HUES6 (cell line): ENCODE results near the gene RPS5.
A peak's percentile ranks its signal among the peaks of the same experiment; 100 is the strongest.

Source experiments
- H3K27ac ChIP-seq: 2 replicates; pipeline ENCODE4 v1.7.0; 2013; ENCODE audit warnings: low read depth, mild to moderate bottlenecking, low read length, inconsistent platforms
- H3K27me3 ChIP-seq: 2 replicates; pipeline ENCODE4 v1.6.1; 2013; ENCODE audit warnings: low read length; ENCODE audit not compliant: control insufficient read depth, insufficient read depth
- H3K36me3 ChIP-seq: 2 replicates; pipeline ENCODE4 v1.6.1; 2013; ENCODE audit warnings: low read length; ENCODE audit not compliant: control insufficient read depth, insufficient read depth
- H3K4me1 ChIP-seq: 2 replicates; pipeline ENCODE4 v1.6.1; 2013; ENCODE audit warnings: low read length; ENCODE audit not compliant: control insufficient read depth, insufficient read depth
- H3K4me3 ChIP-seq: 2 replicates; pipeline ENCODE4 v1.5.1; 2013; ENCODE audit warnings: low read depth, low read length
- H3K9ac ChIP-seq: one replicate; pipeline ENCODE4 v1.6.1; 2013; ENCODE audit warnings: mild to moderate bottlenecking, low read length
- H3K9me3 ChIP-seq: 2 replicates; pipeline ENCODE4 v1.6.1; 2013; ENCODE audit warnings: low read depth, low read length; ENCODE audit not compliant: control insufficient read depth, insufficient read depth

Gene RPS5

DNA sequence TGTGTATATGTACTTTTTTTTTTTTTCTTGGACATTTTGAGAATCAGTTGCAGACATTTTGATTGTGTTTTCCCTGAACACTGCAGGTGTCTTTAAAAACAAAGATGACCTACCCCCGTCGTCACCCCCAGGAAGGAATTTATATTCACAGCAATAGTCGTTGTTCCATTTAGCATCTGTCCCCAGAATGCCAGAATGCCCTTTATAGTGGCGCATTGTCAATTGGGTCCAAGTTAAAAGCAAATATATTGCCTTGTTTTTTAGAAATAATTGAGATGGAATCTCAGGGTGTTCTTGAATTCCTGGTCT lies 6.6 kb downstream of the RPS5 start:
- H3K27ac ChIP-seq, result no peak overlapping the region
- H3K9ac ChIP-seq, result no peak overlapping the region
- H3K36me3 ChIP-seq, result peaks cover 56% of the 10 kb centered on the region
- H3K27me3 ChIP-seq, result peaks cover 16% of the 10 kb centered on the region
- H3K4me1 ChIP-seq, result peaks cover 12% of the 10 kb centered on the region; the same call in 1 of the 2 replicates
- H3K4me3 ChIP-seq, result no peak overlapping the region
- H3K9me3 ChIP-seq, result no peaks in the 10 kb centered on the region

DNA sequence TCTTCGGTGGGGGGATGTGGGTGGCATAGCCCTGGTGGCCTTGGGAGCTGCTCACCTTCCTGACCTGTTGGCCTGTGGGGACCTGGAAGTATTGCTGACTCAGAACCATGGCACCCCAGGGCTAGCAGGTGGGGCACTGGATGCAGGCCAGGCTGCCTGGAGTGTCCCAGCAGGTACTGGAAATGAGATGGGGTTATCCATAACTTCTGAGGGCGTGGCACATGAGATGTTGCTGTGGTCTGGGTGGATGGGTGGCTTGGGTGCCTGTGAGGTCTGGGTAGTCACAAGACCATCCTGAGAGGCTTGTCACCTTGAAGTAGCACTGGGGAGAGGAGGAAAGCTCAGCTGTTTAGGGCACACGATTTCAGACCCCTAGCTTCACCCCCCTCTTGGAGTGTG lies 7.8 kb downstream of the RPS5 start:
- Histone ChIP-seq H3K4me3 (no peak overlapping the region), H3K27me3 (peaks cover 16% of the 10 kb centered on the region), H3K36me3 (peaks cover 48% of the 10 kb centered on the region), H3K27ac (no peak overlapping the region), H3K9me3 (no peaks in the 10 kb centered on the region), H3K4me1 (peaks cover 9% of the 10 kb centered on the region; the same call in 1 of the 2 replicates), H3K9ac (no peak overlapping the region)

DNA sequence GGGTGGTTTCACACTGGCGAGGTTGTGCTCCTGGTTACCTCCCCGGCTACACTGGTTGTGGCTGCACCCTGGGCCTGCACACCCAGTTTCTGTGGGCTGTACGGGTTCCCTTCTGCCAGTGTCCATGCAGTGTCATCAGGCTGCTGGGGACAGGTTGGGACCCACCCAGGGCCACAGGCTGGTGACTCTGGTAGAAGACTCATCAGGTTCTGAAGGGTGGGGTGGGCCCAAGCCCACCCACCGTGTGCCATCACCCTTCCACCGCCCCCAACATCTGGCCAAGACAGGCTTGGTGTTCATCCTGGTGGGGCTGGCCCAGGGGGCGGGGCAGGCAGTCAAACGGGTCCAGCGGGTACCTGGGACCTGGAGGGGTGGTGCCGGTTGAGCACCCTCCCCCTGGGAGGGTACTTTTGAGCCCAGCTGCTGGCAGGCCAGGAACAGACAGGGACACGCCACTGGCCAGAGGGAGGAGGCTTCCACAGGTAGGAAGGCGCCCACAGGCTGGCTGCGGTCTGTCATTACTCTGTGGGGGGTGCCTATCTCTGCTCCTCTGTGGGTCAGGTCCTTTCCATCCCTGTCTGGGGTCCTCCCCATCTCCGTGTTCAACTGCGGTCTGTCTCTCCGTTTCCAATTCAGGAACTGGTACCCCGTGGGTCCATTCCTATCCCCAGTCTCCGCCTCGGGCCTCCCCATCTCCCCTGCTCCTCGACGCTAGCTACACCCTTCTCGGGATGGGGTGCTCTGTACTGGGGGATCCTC lies 8.3 kb downstream of the RPS5 start, which contains the start of gene RNF225:
Gene RNF225, plus strand, starts transcription at position 437 of the 759 bp plus-strand sequence. CDS start 434 bp downstream, outside the sequence.
- Histone ChIP-seq H3K4me3 (peak within 1 kb of the TSS; percentile 64), H3K9ac (peak within 1 kb of the TSS; percentile 56), H3K36me3 (peaks cover 43% of the 10 kb centered on the region), H3K27ac (no peak within 1 kb of the TSS), H3K9me3 (no peaks in the 10 kb centered on the region), H3K4me1 (peaks cover 11% of the 10 kb centered on the region), H3K27me3 (peaks cover 19% of the 10 kb centered on the region)

DNA sequence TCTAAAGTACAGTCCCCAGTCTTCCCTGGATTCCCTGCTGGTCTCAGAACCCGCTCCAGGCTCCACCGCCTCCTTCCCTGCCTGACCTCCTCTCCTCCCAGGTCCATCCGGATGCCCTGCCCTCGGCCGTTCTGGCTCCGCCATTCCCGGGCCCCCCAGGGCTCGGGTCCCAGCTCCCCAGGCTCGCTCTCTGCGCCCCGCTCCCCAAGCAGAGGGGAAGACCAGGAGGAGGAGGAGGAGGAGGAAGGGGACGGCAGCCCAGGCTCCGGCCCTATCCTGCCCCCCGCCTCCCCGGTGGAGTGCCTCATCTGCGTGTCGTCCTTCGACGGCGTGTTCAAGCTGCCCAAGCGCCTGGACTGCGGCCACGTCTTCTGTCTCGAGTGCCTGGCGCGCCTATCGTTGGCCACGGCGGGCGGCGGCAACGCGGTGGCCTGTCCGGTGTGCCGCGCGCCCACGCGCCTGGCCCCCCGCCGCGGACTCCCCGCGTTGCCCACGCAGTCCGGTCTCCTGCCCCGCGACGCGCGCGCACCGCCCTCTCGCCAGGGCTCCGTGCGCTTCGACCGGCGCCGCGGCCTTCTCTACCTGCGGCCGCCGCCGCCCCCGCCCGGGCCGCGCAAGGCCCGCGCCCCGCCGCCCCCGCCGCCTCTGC lies 9.0 kb downstream of the RPS5 start:
- Histone ChIP-seq H3K27me3 (peaks cover 20% of the 10 kb centered on the region), H3K9ac (peak overlapping the region; percentile 56), H3K4me3 (peak overlapping the region; percentile 64), H3K9me3 (no peaks in the 10 kb centered on the region), H3K36me3 (peaks cover 36% of the 10 kb centered on the region), H3K4me1 (peaks cover 17% of the 10 kb centered on the region), H3K27ac (no peak overlapping the region)

DNA sequence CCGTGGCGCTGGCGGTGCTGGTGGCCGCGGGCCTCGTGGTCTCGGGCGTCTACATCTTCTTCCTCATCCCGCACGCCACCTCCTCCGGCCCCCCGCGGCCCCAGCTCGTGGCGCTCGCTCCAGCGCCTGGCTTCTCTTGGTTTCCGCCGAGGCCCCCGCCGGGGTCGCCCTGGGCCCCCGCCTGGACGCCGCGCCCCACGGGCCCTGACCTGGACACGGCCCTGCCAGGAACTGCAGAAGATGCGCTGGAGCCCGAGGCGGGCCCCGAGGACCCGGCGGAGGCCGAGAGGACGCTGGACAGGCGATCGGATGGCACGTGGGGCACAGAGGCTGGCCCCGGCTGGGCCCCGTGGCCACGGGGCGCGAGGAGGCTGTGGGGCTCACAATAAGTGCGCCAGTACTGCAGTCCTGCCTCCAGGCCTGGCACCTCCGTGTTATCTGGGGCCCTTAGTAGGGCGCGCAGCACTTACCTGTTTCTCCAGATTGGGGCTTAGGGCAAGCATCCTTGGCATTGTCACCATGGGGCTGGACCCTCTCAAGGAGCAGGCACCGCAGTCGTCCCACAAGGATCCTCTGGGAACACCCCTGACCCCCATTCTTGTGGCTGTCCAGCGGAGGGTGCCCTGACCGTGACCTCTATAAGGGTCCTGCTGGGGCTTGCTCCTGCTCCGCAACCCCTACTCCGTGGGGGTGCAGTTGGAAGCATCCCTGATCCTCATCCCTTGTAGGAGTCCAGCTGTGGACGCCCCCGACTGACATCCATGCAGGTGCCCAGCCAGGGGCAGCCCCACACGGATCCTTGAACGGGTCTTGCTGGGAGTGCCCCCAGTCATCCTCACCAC lies 9.8 kb downstream of the RPS5 start:
- H3K4me1 ChIP-seq, result peaks cover 17% of the 10 kb centered on the region
- no peak overlapping the region for H3K27ac ChIP-seq
- H3K9ac ChIP-seq, result no peak overlapping the region
- peaks cover 20% of the 10 kb centered on the region for H3K27me3 ChIP-seq
- peak overlapping the region; percentile 64; the same call in 1 of the 2 replicates for H3K4me3 ChIP-seq
- peaks cover 31% of the 10 kb centered on the region for H3K36me3 ChIP-seq
- no peaks in the 10 kb centered on the region for H3K9me3 ChIP-seq

DNA sequence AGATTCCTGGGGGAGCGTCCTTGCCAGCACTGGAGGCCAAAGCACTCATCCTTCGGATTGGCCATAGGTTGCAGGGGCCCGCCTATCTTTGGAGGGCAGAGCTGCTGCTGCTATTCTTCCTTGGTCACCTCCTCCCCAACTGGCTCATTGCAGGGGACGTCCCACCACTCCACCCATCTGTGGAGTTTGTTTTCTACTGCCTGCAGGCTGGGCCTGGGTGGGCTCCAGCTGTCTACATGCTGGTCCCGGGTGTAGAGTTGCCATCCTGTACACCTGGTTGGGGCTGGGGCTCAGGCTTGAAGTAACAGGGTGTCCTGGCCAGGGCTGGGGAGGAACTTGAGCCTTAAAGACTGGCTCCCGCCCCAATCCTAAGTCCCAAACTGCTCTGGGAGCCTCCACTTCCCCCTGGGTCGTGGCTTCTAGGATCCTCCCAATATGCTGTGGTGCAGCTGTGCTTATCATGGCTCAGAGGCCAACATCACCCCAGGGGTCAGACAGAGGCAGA lies 10.5 kb downstream of the RPS5 start:
- peaks cover 25% of the 10 kb centered on the region for H3K36me3 ChIP-seq
- peaks cover 17% of the 10 kb centered on the region for H3K4me1 ChIP-seq
- H3K9ac ChIP-seq, result no peak overlapping the region
- no peak overlapping the region for H3K4me3 ChIP-seq
- H3K9me3 ChIP-seq, result no peaks in the 10 kb centered on the region
- no peak overlapping the region for H3K27ac ChIP-seq
- H3K27me3 ChIP-seq, result peaks cover 20% of the 10 kb centered on the region

DNA sequence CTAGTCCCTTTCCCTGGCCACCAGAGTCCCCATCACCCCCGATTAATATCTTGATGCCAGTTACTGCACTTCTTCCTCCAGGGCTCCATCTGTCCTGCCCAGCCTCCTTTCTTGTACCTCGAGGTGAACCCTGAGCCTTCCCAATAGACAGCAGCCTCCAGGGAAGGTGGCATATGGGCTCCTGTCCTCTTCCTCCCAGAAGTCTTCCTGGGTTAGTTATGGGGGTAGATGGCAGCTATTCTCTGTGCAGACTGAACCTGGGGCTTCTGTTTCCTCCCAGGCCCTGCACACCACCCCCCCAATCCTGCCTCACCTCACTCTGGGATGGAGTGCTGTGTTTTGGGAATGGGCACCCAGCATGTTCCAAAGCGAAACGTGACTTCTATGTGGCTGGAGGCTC lies 11.0 kb downstream of the RPS5 start:
- H3K9ac ChIP-seq, result no peak overlapping the region
- H3K4me1 ChIP-seq, result peaks cover 17% of the 10 kb centered on the region
- no peaks in the 10 kb centered on the region for H3K9me3 ChIP-seq
- no peak overlapping the region for H3K4me3 ChIP-seq
- peaks cover 20% of the 10 kb centered on the region for H3K27me3 ChIP-seq
- H3K27ac ChIP-seq, result no peak overlapping the region
- H3K36me3 ChIP-seq, result peaks cover 20% of the 10 kb centered on the region

DNA sequence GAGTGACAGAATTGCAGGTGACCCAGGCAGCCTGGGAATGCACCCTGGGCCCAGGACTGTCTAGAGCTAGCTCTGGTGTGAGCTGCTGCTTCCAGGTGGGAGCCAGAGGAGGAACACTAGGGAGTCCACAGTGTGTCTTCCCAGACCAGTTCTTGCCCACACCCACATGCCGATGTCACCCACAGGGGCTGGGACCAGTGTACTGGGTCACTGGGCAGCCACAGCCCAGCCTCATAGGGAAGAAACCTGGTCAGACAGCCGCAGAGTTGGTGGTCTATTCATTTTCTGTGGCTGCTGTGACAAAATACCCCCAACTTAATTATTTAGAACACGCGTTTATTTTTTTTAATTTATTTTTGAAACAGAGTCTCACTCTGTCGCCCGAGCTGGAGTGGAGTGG lies 11.5 kb downstream of the RPS5 start:
- H3K4me3 ChIP-seq, result no peak overlapping the region
- H3K9me3 ChIP-seq, result no peaks in the 10 kb centered on the region
- peaks cover 20% of the 10 kb centered on the region for H3K27me3 ChIP-seq
- H3K9ac ChIP-seq, result no peak overlapping the region
- no peak overlapping the region for H3K27ac ChIP-seq
- peaks cover 17% of the 10 kb centered on the region for H3K4me1 ChIP-seq
- H3K36me3 ChIP-seq, result peaks cover 16% of the 10 kb centered on the region

DNA sequence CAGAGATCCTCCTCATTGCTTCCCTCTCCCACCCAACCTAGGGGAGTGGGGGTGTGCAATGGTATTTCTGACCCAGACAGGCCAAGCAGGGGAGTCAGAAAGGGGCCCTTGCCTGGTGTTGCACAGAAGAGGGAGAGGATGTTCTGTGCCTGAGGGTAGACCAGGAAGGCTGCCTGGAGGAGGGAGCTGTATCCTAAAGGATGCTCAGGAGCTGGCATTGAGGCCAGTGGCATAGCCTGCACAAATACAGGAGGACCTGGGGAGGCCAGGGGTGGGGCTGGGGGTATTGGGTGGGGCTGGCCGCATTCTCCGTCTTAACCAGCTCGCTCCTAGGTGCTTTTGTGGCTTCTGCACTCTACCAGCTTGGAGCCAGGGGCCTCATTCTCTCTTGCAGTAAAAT lies 12.8 kb downstream of the RPS5 start:
- Histone ChIP-seq H3K4me1 (peaks cover 17% of the 10 kb centered on the region), H3K9ac (no peak overlapping the region), H3K9me3 (no peaks in the 10 kb centered on the region), H3K27ac (no peak overlapping the region), H3K36me3 (peaks cover 2% of the 10 kb centered on the region), H3K4me3 (no peak overlapping the region), H3K27me3 (peaks cover 20% of the 10 kb centered on the region)

DNA sequence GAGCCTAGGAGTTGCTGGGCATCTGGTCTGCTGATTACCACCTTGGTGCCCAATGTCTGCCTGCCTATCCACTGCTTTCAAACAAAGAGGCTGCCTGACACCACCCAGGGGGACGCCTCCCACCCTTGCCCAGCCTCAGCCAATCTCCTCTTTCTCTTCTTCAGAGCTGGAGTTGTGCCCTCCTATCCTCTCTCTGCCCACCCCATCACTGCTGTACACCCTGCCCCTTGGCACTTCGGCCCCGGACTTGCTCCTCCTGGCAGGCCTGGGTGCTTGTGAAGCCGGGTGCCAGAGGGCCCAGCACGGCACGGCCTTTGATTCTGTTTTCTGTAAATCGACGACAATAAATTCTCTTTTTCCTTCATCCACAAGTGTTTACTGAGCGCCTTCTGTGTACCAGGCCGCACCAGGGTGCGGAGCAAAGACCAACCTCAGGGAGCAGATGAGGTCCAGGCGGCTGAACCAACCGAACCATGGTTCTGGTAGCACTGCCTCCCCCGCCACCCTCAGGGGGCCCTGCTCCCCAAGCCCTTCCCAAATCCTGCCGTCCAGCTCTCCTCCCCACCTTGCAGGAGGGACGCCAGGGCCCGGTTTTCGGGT lies 13.3 kb downstream of the RPS5 start:
- H3K27me3 ChIP-seq, result peaks cover 20% of the 10 kb centered on the region
- peaks cover 17% of the 10 kb centered on the region for H3K4me1 ChIP-seq
- no peaks in the 10 kb centered on the region for H3K9me3 ChIP-seq
- H3K27ac ChIP-seq, result no peak overlapping the region
- no peak overlapping the region for H3K9ac ChIP-seq
- H3K36me3 ChIP-seq, result no peaks in the 10 kb centered on the region
- H3K4me3 ChIP-seq, result peak overlapping the region; percentile 62
